ENCODE data around the gene THAP4.

The THAP4 gene

GRCh38 chr2:241562269-241562891 is 74.6 kb downstream of the THAP4 start:
- H3K4me3 ChIP-seq (replicated peaks; ENCODE audit: low read depth, low read length): no peak overlapping the region
- no peaks in the 10 kb centered on the region; the same call in 1 of the 2 replicates for H3K27me3 ChIP-seq (replicated peaks; ENCODE audit: control insufficient read depth, insufficient read depth, low read length)
- H3K36me3 ChIP-seq (ENCODE audit: control insufficient read depth, insufficient read depth, low read length): no peaks in the 10 kb centered on the region
- no peak for TF ChIP-seq CTCF (IDR thresholded peaks at IDR 0.05; ENCODE audit: insufficient read depth, low read length, poor library complexity, severe bottlenecking)
- DNase-seq (ENCODE audit: extremely low read depth, insufficient read length): no peak

- no peak for DNase-seq (ENCODE audit: extremely low read depth, insufficient read length)
- H3K27me3 ChIP-seq (replicated peaks; ENCODE audit: control insufficient read depth, insufficient read depth, low read length): no peaks in the 10 kb centered on the region; the same call in 1 of the 2 replicates
- H3K36me3 ChIP-seq (ENCODE audit: control insufficient read depth, insufficient read depth, low read length): no peaks in the 10 kb centered on the region
- H3K4me3 ChIP-seq (replicated peaks; ENCODE audit: low read depth, low read length): no peak overlapping the region
- no peak for TF ChIP-seq CTCF (IDR thresholded peaks at IDR 0.05; ENCODE audit: insufficient read depth, low read length, poor library complexity, severe bottlenecking)
Observed at GRCh38 chr2:241561832-241562231, 75.1 kb downstream of the THAP4 start.

- Histone ChIP-seq H3K27me3 (replicated peaks; ENCODE audit: control insufficient read depth, insufficient read depth, low read length) (no peaks in the 10 kb centered on the region; the same call in 1 of the 2 replicates), H3K4me3 (replicated peaks; ENCODE audit: low read depth, low read length) (no peak overlapping the region)
- DNase-seq (ENCODE audit: extremely low read depth, insufficient read length): no peak
Observed at GRCh38 chr2:241560883-241561474, 76.0 kb downstream of the THAP4 start.

GRCh38 chr2:241560162-241560882 is 76.6 kb downstream of the THAP4 start:
- H3K27me3 ChIP-seq (replicated peaks; ENCODE audit: control insufficient read depth, insufficient read depth, low read length): no peaks in the 10 kb centered on the region; the same call in none of the 2 replicates
- no peak overlapping the region for H3K4me3 ChIP-seq (replicated peaks; ENCODE audit: low read depth, low read length)
- no peaks in the 10 kb centered on the region for H3K36me3 ChIP-seq (ENCODE audit: control insufficient read depth, insufficient read depth, low read length)
- no peak for DNase-seq (ENCODE audit: extremely low read depth, insufficient read length)
- TF ChIP-seq CTCF (IDR thresholded peaks at IDR 0.05; ENCODE audit: insufficient read depth, low read length, poor library complexity, severe bottlenecking): no peak

More at GRCh38 chr2:241560883-241561474, 76.0 kb downstream of the THAP4 start:
- TF ChIP-seq CTCF (IDR thresholded peaks at IDR 0.05; ENCODE audit: insufficient read depth, low read length, poor library complexity, severe bottlenecking): no peak
- H3K36me3 ChIP-seq (ENCODE audit: control insufficient read depth, insufficient read depth, low read length): no peaks in the 10 kb centered on the region

- DNase-seq (ENCODE audit: extremely low read depth, insufficient read length): no peak
- H3K36me3 ChIP-seq (ENCODE audit: control insufficient read depth, insufficient read depth, low read length): no peaks in the 10 kb centered on the region
- peak overlapping the region; percentile 55 for H3K4me3 ChIP-seq (replicated peaks; ENCODE audit: low read depth, low read length)
- H3K27me3 ChIP-seq (replicated peaks; ENCODE audit: control insufficient read depth, insufficient read depth, low read length): no peaks in the 10 kb centered on the region; the same call in none of the 2 replicates
- TF ChIP-seq CTCF (IDR thresholded peaks at IDR 0.05; ENCODE audit: insufficient read depth, low read length, poor library complexity, severe bottlenecking): no peak
Observed at GRCh38 chr2:241559323-241560161, 77.4 kb downstream of the THAP4 start.

All from GM06990 (cell line).